Thymus (tissue), 14 donors: Measurements from ENCODE around the gene BRME1. TPM values are rescaled to one million over a fixed set of nuclear protein-coding genes. Genes with fewer than 3 reads are reported as not detected.
A peak's percentile ranks its signal among the peaks of the same experiment; 100 is the strongest.

Experiments used
- DNase-seq, 9 donors: peaks; one replicate each; pipeline ENCODE4 v3.0.0-alpha.2; 2013; ENCODE audit warnings: low spot score in 9 of 9, low read depth in 6 of 9, missing footprints in 1 of 9
- H3K27ac ChIP-seq, 2 donors: one replicate each; pipeline ENCODE4 v1.5.1; 2013; ENCODE audit warnings: control low read depth in 1 of 2, low read depth in 1 of 2, low read length in 1 of 2, mild to moderate bottlenecking in 1 of 2, moderate library complexity in 1 of 2
- H3K27me3 ChIP-seq, 2 donors: one replicate each; pipeline ENCODE4 v1.5.1; 2013; ENCODE audit warnings: low read length in 1 of 2; ENCODE audit not compliant: control insufficient read depth in 2 of 2, insufficient read depth in 1 of 2
- H3K36me3 ChIP-seq, 2 donors: one replicate each; pipeline ENCODE4 v1.5.1; 2013; ENCODE audit warnings: low read length in 1 of 2, mild to moderate bottlenecking in 1 of 2, moderate library complexity in 1 of 2; ENCODE audit not compliant: control insufficient read depth in 2 of 2, insufficient read depth in 2 of 2
- H3K4me1 ChIP-seq, 2 donors: one replicate each; pipeline ENCODE4 v1.5.1; 2013; ENCODE audit warnings: low read length in 2 of 2; ENCODE audit not compliant: control insufficient read depth in 2 of 2, insufficient read depth in 2 of 2
- H3K4me3 ChIP-seq, 2 donors: one replicate each; pipeline ENCODE4 v1.5.1; 2013; ENCODE audit warnings: low read length in 2 of 2, control low read depth in 1 of 2, mild to moderate bottlenecking in 1 of 2
- H3K9me3 ChIP-seq, 2 donors: one replicate each; pipeline ENCODE4 v1.5.1; 2013; ENCODE audit warnings: low read length in 1 of 2, mild to moderate bottlenecking in 1 of 2; ENCODE audit not compliant: control insufficient read depth in 2 of 2, insufficient read depth in 1 of 2
- WGBS: extraction: QIAGEN DNeasy Blood & Tissue Kit; methylation state at CpG from one replicate; pipeline ENCODE4 v1.1.7; 2013; 5-methylcytosine and 5-hydroxymethylcytosine counted together
- long read RNA-seq, 10 donors: transcript quantifications; one replicate each; lab custom pipeline, GENCODE V29; 2026
- polyA plus RNA-seq: library from polyadenylated mRNA; stranded (reverse); fragments of 200-250 nt; gene quantifications from one replicate; pipeline ENCODE4 v1.2.3, GENCODE V29; 2013
- total RNA-seq: library from RNA; stranded (reverse); fragments of 120-200 nt; gene quantifications from one replicate; pipeline ENCODE4 v1.2.4, GENCODE V29; 2013
- donor health status: healthy.

The BRME1 gene
- total RNA-seq, result 1.5 TPM
- 2.0 TPM for polyA plus RNA-seq
- long read RNA-seq, donor 1, result 0 reads
- long read RNA-seq, donor 2, partial matches to known transcripts, result 40 of 40 reads
- long read RNA-seq, donor 2, other reads (novel, unspliced or antisense), result 0 of 40 reads
- long read RNA-seq, donor 3, result 0 reads
- long read RNA-seq, donor 4, partial matches to known transcripts, result 0 of 1 reads
- long read RNA-seq, donor 4, other reads (novel, unspliced or antisense), result 0 of 1 reads
- long read RNA-seq, donor 5, partial matches to known transcripts, result 0 of 3 reads
- long read RNA-seq, donor 5, other reads (novel, unspliced or antisense), result 0 of 3 reads
- long read RNA-seq, donor 6, result 0 reads
- long read RNA-seq, donor 7, partial matches to known transcripts, result 0 of 1 reads
- long read RNA-seq, donor 7, other reads (novel, unspliced or antisense), result 0 of 1 reads
- long read RNA-seq, donor 8, result 0 reads
- long read RNA-seq, donor 9, result 0 reads
- long read RNA-seq, donor 10, partial matches to known transcripts, result 5 of 5 reads
- long read RNA-seq, donor 10, other reads (novel, unspliced or antisense), result 0 of 5 reads

DNA sequence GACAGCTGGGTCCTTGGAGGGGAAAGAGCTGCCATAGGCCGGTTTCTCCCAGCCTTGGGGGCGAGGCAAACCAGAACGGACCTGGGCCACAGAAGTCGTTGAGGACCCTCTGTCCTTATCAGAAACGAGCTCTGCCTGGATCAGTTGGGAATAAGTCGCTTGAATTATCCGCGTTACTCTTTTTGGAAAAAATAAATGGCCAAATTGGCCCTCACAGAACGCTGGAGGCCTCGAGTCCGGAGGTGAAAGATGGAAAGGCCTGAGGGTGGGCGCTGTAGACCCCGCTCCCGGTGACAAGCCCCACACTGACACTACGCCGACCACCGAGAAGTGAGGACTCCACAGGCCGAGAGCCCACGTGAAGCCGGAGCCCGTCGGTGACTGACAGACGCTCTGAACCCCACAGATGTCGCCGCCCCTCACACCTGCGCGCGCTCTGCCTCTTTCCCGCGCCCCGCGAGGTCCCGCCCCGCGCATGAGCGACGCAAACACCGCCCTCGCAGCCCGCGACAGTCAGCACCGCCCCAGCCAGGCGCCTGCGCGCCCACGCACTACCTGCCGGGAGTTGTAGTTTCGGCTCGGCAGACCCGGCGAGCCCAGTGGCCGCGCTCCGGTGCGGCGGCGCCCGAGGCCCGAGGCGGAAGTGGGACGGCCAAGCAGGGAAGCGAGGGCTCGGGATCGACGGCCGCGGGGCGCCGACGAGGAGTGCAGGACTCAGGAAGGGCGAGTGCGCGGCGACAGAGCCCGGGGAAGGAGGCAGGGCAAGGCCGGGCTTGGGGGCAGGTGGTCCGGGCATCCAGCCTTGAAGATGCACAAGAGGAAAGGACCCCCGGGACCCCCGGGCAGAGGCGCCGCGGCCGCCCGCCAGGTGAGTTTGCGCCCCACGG lies at the start of gene BRME1, which contains the start of gene CC2D1A:
Gene BRME1 (minus strand): TSS at position 484 of the 887 bp plus-strand sequence. CDS start 1,225 bp downstream, outside the sequence.
Gene CC2D1A (plus strand): TSS at position 568 of the 887 bp plus-strand sequence. CDS start 241 bp downstream, at position 809.
- 11% methylated on average over 86 of the region's 86 CpGs for WGBS

DNA sequence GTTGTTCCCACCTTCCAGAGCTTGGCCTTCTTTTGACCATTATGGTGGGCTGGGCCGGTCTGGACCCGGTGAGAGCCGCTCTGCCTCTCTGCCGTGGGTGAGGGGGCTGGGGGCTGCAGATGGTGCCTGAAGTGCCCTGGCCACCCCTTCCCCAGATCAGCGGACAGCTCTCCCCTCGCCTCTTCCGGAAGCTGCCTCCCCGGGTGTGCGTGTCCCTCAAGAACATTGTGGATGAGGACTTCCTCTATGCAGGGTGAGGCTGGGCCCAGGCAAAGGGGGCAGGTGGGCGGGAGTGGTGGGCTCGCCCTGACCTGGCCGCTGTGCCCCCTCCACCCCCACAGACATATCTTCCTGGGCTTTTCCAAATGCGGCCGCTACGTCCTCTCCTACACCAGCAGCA lies 48.3 kb upstream of the BRME1 start:
- DNase-seq, result no peak
- peaks cover 44 to 49% of the 10 kb centered on the region in 2 donors for H3K36me3 ChIP-seq
- H3K4me1 ChIP-seq, result peaks cover 10 to 17% of the 10 kb centered on the region in 2 donors
- H3K27me3 ChIP-seq, result no peaks in the 10 kb centered on the region
- H3K9me3 ChIP-seq, result no peaks in the 10 kb centered on the region
- no peak overlapping the region for H3K4me3 ChIP-seq
- H3K27ac ChIP-seq, result no peak overlapping the region
- WGBS, result 95% methylated on average over 15 of the region's 15 CpGs

More for the DNA sequence above, at the start of gene BRME1, which contains the start of gene CC2D1A:
- Histone ChIP-seq H3K27ac (peak within 1 kb of the TSS in 1 of 2 donors; percentile 61), H3K36me3 (peaks cover 3 to 10% of the 10 kb centered on the region in 2 donors), H3K4me3 (peak within 1 kb of the TSS; percentile 66 to 84), H3K27me3 (no peaks in the 10 kb centered on the region), H3K4me1 (peaks cover 6 to 15% of the 10 kb centered on the region in 2 donors), H3K9me3 (peaks cover 0 to 7% of the 10 kb centered on the region in 2 donors)
- DNase-seq, result peak; percentile 75 to 95 (median 87)

DNA sequence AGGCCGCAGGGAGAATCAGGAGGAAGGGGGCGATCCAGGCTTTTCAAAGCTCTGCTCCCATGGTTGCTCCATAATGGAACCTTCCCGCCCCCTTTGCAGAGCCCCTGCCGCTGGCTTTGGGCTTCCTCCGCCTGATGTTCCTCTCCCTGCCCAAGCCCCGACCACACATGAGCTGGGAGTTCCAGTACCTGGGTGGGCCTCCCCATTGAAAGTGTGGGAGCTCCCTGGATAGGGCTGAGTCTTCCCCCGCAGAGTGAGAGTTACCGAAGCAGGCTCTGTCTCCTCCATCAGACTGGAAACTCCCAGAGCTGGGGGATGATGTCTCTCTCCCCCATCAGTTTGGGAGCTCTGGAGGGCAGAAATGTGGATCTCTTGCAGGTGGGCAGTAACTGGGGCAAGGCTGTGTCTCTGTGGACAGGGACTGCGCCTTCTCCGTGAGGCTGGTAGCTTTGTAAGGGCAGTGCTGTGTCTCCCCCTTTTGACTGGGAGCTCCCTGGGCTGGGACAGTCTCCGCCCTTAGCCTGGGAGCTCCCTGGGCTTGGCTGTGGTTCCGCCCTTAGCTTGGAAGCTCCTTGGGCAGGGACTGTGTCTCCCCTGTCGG lies 47.1 kb upstream of the BRME1 start:
- H3K9me3 ChIP-seq, result no peaks in the 10 kb centered on the region
- H3K4me1 ChIP-seq, result peaks cover 10 to 17% of the 10 kb centered on the region in 2 donors
- H3K27ac ChIP-seq, result no peak overlapping the region
- WGBS, result 22% methylated on average over 13 of the region's 13 CpGs
- no peaks in the 10 kb centered on the region for H3K27me3 ChIP-seq
- peaks cover 33 to 38% of the 10 kb centered on the region in 2 donors for H3K36me3 ChIP-seq
- H3K4me3 ChIP-seq, result peak overlapping the region; percentile 77 to 96
- peak in 1 of 9 donors; percentile 25 for DNase-seq

DNA sequence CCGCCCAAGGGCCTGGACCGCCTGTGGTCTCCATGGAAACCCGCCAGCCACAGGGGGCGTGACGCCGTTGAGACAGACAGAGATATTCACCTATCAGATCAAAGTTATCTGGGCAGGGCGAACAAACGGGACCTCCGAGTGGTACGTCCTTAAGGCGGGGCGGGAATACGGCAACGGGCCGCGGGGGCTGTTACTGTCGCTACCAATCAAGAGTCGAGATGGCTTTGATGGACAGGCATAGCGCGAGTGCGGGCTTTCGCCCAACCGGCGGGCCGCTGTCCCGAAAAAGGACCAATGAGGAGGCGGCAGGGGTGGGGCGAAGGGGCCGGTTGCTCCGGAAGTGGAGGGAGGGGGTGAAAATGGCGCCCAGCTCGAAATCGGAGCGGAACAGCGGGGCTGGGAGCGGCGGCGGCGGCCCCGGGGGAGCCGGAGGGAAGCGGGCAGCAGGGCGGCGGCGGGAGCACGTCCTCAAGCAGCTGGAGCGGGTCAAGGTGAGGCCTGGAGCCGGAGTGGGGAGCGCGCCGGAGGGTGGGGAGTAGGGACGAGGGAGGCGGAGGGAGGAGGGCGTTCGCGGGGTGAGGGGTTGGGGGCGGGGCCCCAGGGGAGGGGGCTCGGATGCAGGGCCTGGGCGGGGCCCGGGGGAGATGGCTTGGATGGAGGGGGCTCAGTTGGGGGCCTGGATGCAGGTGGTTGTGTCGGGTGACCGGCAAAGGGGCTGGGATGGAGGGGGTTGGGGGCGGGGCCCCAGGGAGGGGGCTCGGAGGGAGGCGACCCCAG lies 46.4 kb upstream of the BRME1 start, which contains the start of gene DCAF15:
Gene DCAF15 (plus strand): TSS at position 356 of the 777 bp plus-strand sequence. CDS start 4 bp downstream, at position 360.
- Histone ChIP-seq H3K4me3 (peak within 1 kb of the TSS; percentile 77 to 96), H3K36me3 (peaks cover 26 to 31% of the 10 kb centered on the region in 2 donors), H3K9me3 (no peaks in the 10 kb centered on the region), H3K4me1 (peaks cover 10 to 17% of the 10 kb centered on the region in 2 donors), H3K27me3 (no peaks in the 10 kb centered on the region), H3K27ac (peak within 1 kb of the TSS in 1 of 2 donors; percentile 93)
- whole genome bisulfite sequencing, result under 1% methylated on average over 65 of the region's 65 CpGs
- peak; percentile 95 to 100 (median 98) for DNase-seq

DNA sequence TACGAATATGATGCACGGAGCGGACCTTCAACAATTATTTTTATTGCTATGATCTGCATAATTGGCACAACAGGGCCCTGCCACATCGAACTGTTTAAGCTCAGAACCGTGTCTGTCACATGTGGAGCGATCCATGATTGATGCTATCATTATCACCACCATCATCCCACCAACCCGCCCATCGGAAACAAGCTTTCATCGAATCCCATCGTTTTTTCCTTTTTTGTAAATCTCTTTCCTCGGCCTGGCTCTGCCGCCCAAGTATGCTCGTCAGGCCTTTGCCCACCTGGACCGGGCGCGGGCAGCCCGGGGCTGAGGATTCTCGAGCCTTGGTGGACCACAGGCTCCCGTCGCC lies 45.9 kb upstream of the BRME1 start:
- DNase-seq, result no peak
- peaks cover 10 to 17% of the 10 kb centered on the region in 2 donors for H3K4me1 ChIP-seq
- no peaks in the 10 kb centered on the region for H3K27me3 ChIP-seq
- 13% methylated on average over 20 of the region's 20 CpGs for WGBS
- H3K36me3 ChIP-seq, result peaks cover 21 to 25% of the 10 kb centered on the region in 2 donors
- peak overlapping the region; percentile 52 to 96 for H3K4me3 ChIP-seq
- H3K27ac ChIP-seq, result no peak overlapping the region
- no peaks in the 10 kb centered on the region for H3K9me3 ChIP-seq

DNA sequence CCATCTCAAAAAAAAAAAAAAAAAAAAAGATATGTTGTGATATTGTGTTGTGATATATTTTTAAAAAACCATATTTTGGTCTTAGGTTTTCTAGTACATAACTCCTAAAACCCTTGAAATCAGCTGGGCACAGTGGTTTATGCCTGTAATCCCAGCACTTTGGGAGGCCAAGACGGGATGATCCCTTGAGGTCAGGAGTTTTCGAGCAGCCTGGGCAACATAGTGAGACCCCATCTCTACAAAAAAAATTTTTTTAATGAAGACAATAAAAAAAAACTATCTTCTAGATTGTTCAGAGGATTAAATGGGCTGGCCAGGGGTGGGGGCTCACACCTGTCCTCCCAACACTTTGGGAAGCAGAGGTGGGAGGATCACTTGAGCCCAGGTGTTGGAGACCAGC lies 45.1 kb upstream of the BRME1 start:
- Histone ChIP-seq H3K4me3 (no peak overlapping the region), H3K36me3 (peaks cover 14 to 18% of the 10 kb centered on the region in 2 donors), H3K4me1 (peaks cover 10 to 17% of the 10 kb centered on the region in 2 donors), H3K27ac (no peak overlapping the region), H3K27me3 (no peaks in the 10 kb centered on the region), H3K9me3 (no peaks in the 10 kb centered on the region)
- DNase-seq, result no peak
- 95% methylated on average over 2 of the region's 2 CpGs for WGBS

DNA sequence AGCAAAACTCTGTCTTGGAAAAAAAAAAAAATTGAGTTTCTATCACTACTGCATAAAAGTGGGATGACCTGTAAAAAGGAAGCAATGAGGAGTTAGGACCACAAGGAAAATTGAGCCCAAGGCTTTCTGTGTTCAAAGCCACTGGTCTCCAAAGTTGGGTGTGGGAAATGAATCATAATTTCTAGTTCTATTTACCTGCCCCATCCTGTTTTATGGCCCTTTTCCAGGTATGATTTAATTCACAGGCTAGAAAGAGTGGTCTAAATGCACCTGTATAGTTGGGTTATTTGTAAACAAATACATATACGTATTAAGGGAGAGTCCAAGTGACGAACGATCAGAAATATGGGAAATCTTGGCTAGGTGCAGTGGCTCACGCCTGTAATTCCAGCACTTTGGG lies 40.5 kb upstream of the BRME1 start:
- Histone ChIP-seq H3K27me3 (no peaks in the 10 kb centered on the region), H3K36me3 (no peaks in the 10 kb centered on the region), H3K9me3 (no peaks in the 10 kb centered on the region), H3K27ac (no peak overlapping the region), H3K4me1 (no peaks in the 10 kb centered on the region), H3K4me3 (no peak overlapping the region)
- 95% methylated on average over 4 of the region's 4 CpGs for WGBS
- no peak for DNase-seq
